ENCODE results near the gene ZBTB16. TPM values are rescaled to one million over a fixed set of nuclear protein-coding genes. Genes with fewer than 3 reads are reported as not detected.
A peak's percentile ranks its signal among the peaks of the same experiment; 100 is the strongest.

The ZBTB16 gene
- total RNA-seq, 1 donor from 2014 or later = 17.7 TPM

DNA sequence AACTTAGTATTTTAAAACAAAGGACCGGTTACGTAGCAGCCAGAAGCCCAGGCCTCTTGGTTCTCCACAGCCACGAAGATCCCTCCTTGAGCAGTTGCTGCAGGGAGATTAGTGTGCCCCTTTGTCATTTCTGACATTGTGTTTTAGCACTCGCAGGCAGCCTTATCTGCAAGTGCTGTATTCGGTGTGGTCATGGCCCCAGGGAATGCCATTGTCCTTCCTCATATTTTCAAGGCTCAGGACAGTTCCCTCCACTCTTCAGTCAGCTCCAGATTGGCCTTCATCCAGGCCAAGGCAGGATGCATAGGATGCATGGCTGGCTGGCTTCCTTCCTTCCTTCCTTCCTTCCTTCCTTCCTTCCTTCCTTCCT, 88.5 kb downstream of the ZBTB16 start:
- Mint-ChIP-seq H3K4me3 (no peak overlapping the region), H3K27me3 (ENCODE audit: insufficient read depth, low read depth) (peaks cover 5% of the 10 kb centered on the region), H3K4me1 (peaks cover 59% of the 10 kb centered on the region), H3K36me3 (peaks cover 14% of the 10 kb centered on the region), H3K9me3 (peaks cover 2% of the 10 kb centered on the region), H3K27ac (peak overlapping the region; percentile 67)
- Histone ChIP-seq H3K4me1 (peaks cover 52% of the 10 kb centered on the region), H3F3A (ENCODE audit: low read depth) (peaks cover 17% of the 10 kb centered on the region), H3K27me3 (no peaks in the 10 kb centered on the region), H3K36me3 (no peaks in the 10 kb centered on the region), H3K27ac (no peak overlapping the region), H3K9me3 (ENCODE audit: low read depth) (no peaks in the 10 kb centered on the region), H3K4me3 (no peak overlapping the region), H3K79me2 (ENCODE audit: low read depth) (peaks cover 12% of the 10 kb centered on the region), H4K20me1 (ENCODE audit: low read depth) (peaks cover 39% of the 10 kb centered on the region), H3K4me2 (peak overlapping the region; percentile 3), H3K9ac (no peak overlapping the region), H2AFZ (replicated peaks) (no peak overlapping the region)
- peak; percentile 50 for DNase-seq (ENCODE audit: low spot score)
- TF ChIP-seq EZH2phosphoT487 (IDR thresholded peaks at IDR 0.05) (no peak), EZH2 (IDR thresholded peaks at IDR 0.05) (no peak)
- TF ChIP-seq, protein P1, sequence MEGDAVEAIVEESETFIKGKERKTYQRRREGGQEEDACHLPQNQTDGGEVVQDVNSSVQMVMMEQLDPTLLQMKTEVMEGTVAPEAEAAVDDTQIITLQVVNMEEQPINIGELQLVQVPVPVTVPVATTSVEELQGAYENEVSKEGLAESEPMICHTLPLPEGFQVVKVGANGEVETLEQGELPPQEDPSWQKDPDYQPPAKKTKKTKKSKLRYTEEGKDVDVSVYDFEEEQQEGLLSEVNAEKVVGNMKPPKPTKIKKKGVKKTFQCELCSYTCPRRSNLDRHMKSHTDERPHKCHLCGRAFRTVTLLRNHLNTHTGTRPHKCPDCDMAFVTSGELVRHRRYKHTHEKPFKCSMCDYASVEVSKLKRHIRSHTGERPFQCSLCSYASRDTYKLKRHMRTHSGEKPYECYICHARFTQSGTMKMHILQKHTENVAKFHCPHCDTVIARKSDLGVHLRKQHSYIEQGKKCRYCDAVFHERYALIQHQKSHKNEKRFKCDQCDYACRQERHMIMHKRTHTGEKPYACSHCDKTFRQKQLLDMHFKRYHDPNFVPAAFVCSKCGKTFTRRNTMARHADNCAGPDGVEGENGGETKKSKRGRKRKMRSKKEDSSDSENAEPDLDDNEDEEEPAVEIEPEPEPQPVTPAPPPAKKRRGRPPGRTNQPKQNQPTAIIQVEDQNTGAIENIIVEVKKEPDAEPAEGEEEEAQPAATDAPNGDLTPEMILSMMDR (IDR thresholded peaks at IDR 0.05) = no peak

DNA sequence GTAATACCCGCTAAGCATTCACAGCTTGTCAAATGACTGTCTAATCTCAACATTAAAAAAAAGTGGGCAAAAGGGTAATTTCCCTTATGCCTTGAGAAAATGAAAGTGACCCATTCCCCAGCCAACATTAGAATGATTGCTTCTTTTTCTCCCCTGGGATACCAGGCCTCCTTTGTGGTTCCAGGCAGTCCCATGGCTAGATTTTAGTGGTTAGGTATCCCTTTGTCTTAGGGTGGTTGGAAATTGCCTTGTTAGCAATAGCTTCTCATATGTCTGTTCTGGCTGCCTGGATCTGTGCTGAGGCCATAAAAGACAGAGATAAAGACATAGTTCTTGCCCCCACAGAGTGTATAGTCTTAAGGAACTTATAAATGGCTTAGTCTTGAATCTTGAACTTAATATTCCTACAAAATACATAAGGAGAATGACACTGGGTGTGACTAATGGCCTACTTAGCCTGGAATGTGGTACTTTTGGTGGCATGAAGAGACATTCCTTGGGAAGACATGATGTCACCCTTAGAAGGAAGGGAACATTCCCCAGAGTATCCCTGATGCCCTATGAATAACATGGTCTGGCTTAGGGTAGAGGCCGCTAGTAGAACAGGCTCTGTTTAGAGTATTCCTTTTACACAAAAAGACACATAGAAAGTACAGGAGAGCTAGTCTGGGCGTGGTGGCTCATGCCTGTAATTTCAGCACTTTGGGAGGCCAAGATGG, 90.3 kb downstream of the ZBTB16 start:
- Mint-ChIP-seq H3K27ac (no peak overlapping the region), H3K4me3 (no peak overlapping the region), H3K4me1 (peaks cover 41% of the 10 kb centered on the region), H3K27me3 (ENCODE audit: insufficient read depth, low read depth) (peaks cover 3% of the 10 kb centered on the region), H3K36me3 (peaks cover 22% of the 10 kb centered on the region), H3K9me3 (peaks cover 2% of the 10 kb centered on the region)
- no peak overlapping the region for H2AFZ ChIP-seq (replicated peaks)
- H3K79me2 ChIP-seq (ENCODE audit: low read depth) = peaks cover 5% of the 10 kb centered on the region
- no peak for DNase-seq (ENCODE audit: low spot score)
- no peaks in the 10 kb centered on the region for H3F3A ChIP-seq (ENCODE audit: low read depth)
- no peaks in the 10 kb centered on the region for H3K27me3 ChIP-seq
- no peaks in the 10 kb centered on the region for H3K36me3 ChIP-seq
- H3K9me3 ChIP-seq (ENCODE audit: low read depth) = no peaks in the 10 kb centered on the region
- no peak overlapping the region for H3K4me2 ChIP-seq
- H3K9ac ChIP-seq = no peak overlapping the region
- TF ChIP-seq EZH2phosphoT487 (IDR thresholded peaks at IDR 0.05) (no peak), EZH2 (IDR thresholded peaks at IDR 0.05) (no peak)
- TF ChIP-seq, protein P1 (IDR thresholded peaks at IDR 0.05) = no peak
- peaks cover 33% of the 10 kb centered on the region for H3K4me1 ChIP-seq
- no peak overlapping the region for H3K4me3 ChIP-seq
- H3K27ac ChIP-seq = no peak overlapping the region
- H4K20me1 ChIP-seq (ENCODE audit: low read depth) = peaks cover 20% of the 10 kb centered on the region

DNA sequence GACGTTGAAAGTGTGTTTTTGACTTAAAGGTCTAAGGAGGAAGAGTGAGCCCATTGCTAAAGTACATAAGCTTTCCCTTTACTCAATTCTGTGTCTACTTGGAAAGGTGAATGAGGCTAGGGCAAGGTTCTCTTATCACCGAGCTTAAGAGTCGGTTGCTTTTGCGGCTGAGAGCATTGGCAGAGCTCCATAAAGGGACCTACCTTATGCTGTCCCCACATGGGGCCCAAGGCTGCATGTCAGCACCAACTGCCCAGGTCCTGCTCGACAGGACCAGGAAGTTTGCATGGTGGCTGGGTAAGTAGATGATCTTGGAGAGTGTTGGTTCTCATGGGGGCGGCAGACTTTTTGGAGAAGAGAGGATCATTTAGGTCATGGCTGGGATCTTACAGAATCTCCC, 91.2 kb downstream of the ZBTB16 start:
- no peak overlapping the region for H3K4me2 ChIP-seq
- peaks cover 2% of the 10 kb centered on the region for H3K9me3 Mint-ChIP-seq
- no peak for DNase-seq (ENCODE audit: low spot score)
- no peaks in the 10 kb centered on the region for H3F3A ChIP-seq (ENCODE audit: low read depth)
- H3K79me2 ChIP-seq (ENCODE audit: low read depth) = peaks cover 5% of the 10 kb centered on the region
- peaks cover 32% of the 10 kb centered on the region for H3K4me1 Mint-ChIP-seq
- peaks cover 22% of the 10 kb centered on the region for H3K36me3 Mint-ChIP-seq
- no peak overlapping the region for H3K4me3 ChIP-seq
- H2AFZ ChIP-seq (replicated peaks) = no peak overlapping the region
- H3K27me3 ChIP-seq = no peaks in the 10 kb centered on the region
- peaks cover 27% of the 10 kb centered on the region for H3K4me1 ChIP-seq
- no peak overlapping the region for H3K27ac ChIP-seq
- peaks cover 12% of the 10 kb centered on the region for H4K20me1 ChIP-seq (ENCODE audit: low read depth)
- no peaks in the 10 kb centered on the region for H3K36me3 ChIP-seq
- H3K27me3 Mint-ChIP-seq (ENCODE audit: insufficient read depth, low read depth) = peaks cover 3% of the 10 kb centered on the region
- no peak overlapping the region for H3K9ac ChIP-seq
- H3K4me3 Mint-ChIP-seq = no peak overlapping the region
- TF ChIP-seq, protein P1 (IDR thresholded peaks at IDR 0.05) = no peak
- TF ChIP-seq EZH2 (IDR thresholded peaks at IDR 0.05) (no peak), EZH2phosphoT487 (IDR thresholded peaks at IDR 0.05) (no peak)
- no peaks in the 10 kb centered on the region for H3K9me3 ChIP-seq (ENCODE audit: low read depth)
- no peak overlapping the region for H3K27ac Mint-ChIP-seq

Measured in neural progenitor cell (in vitro differentiated cells).